Measurements from ENCODE around the gene FRMD4B.

The FRMD4B gene

DNA sequence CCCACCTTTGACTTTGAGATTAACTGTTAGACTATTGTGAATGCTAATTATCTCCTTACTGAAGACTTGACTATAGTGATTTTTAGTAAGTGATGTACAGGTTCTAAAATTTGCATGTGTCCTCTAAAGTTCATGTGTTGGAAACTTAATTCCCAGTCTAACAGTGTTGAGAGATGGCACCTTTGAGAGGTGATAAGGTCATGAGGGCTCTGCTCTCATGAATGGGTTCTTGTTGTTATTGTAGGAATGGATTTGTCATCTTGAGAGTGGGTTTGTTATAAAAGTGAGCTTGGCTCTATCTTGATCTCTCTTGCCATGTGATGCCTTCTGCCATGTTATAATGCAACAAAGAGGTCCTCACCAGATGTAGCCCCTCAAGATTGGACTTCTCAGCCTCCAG, 244.6 kb downstream of the FRMD4B start:
- no peak for TF ChIP-seq EZH2phosphoT487 (IDR thresholded peaks at IDR 0.05; ENCODE audit: borderline replicate concordance)
- TF ChIP-seq, protein P1, sequence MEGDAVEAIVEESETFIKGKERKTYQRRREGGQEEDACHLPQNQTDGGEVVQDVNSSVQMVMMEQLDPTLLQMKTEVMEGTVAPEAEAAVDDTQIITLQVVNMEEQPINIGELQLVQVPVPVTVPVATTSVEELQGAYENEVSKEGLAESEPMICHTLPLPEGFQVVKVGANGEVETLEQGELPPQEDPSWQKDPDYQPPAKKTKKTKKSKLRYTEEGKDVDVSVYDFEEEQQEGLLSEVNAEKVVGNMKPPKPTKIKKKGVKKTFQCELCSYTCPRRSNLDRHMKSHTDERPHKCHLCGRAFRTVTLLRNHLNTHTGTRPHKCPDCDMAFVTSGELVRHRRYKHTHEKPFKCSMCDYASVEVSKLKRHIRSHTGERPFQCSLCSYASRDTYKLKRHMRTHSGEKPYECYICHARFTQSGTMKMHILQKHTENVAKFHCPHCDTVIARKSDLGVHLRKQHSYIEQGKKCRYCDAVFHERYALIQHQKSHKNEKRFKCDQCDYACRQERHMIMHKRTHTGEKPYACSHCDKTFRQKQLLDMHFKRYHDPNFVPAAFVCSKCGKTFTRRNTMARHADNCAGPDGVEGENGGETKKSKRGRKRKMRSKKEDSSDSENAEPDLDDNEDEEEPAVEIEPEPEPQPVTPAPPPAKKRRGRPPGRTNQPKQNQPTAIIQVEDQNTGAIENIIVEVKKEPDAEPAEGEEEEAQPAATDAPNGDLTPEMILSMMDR (conservative IDR thresholded peaks at IDR 0.05; ENCODE audit: low read length), result no peak
- H3K4me3 ChIP-seq (ENCODE audit: low read length, poor library complexity, severe bottlenecking), result no peak overlapping the region
- no peaks in the 10 kb centered on the region for H3K36me3 ChIP-seq (ENCODE audit: insufficient read depth, low read length)
- no peaks in the 10 kb centered on the region for H4K20me1 ChIP-seq (ENCODE audit: insufficient read depth, low read length, poor library complexity, severe bottlenecking)
- H2AFZ ChIP-seq (ENCODE audit: low read length), result no peak overlapping the region
- H3K27me3 ChIP-seq (ENCODE audit: insufficient read depth, low read length, poor library complexity, severe bottlenecking), result no peaks in the 10 kb centered on the region
- no peaks in the 10 kb centered on the region for H3F3A ChIP-seq (ENCODE audit: low read depth)
- no peaks in the 10 kb centered on the region for H3K9me3 ChIP-seq (ENCODE audit: insufficient read depth, low read depth, low read length)
- H3K4me1 ChIP-seq (ENCODE audit: insufficient read depth, low read length, poor library complexity, severe bottlenecking), result no peaks in the 10 kb centered on the region
- no peak overlapping the region for H3K4me2 ChIP-seq (ENCODE audit: low read depth, low read length, poor library complexity, severe bottlenecking)
- no peaks in the 10 kb centered on the region for H3K79me2 ChIP-seq (ENCODE audit: insufficient read depth, low read length)
- H3K9ac ChIP-seq (ENCODE audit: low read depth, low read length, poor library complexity, severe bottlenecking), result no peak overlapping the region
- H3K9me2 ChIP-seq (replicated peaks; ENCODE audit: low read depth, low read length), result no peaks in the 10 kb centered on the region

DNA sequence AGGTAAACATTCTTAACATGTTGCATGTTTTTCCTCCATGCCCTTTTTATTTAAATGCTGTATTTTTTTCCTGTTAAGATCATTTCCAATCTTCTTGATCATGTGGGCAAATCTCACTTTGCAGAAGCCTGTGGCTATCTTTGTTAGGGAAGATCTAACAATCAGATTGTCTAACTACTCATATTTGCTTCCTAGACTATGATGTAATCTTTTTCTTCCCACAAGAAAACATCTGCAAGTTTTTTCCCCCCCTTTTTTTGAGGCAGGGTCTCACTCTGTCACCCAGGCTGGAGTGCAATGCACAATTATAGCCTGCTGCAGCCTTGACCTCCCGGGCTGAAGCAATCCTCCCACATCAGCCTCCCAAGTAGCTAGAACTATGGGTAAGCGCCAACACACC, 248.5 kb downstream of the FRMD4B start:
- no peaks in the 10 kb centered on the region for H3K36me3 ChIP-seq (ENCODE audit: insufficient read depth, low read length)
- H3F3A ChIP-seq (ENCODE audit: low read depth), result no peaks in the 10 kb centered on the region
- no peaks in the 10 kb centered on the region for H3K79me2 ChIP-seq (ENCODE audit: insufficient read depth, low read length)
- no peaks in the 10 kb centered on the region for H3K9me2 ChIP-seq (replicated peaks; ENCODE audit: low read depth, low read length)
- peaks cover 3% of the 10 kb centered on the region; the same call in 1 of the 2 replicates for H3K9me3 ChIP-seq (ENCODE audit: insufficient read depth, low read depth, low read length)
- H2AFZ ChIP-seq (ENCODE audit: low read length), result no peak overlapping the region
- no peaks in the 10 kb centered on the region for H4K20me1 ChIP-seq (ENCODE audit: insufficient read depth, low read length, poor library complexity, severe bottlenecking)
- H3K4me1 ChIP-seq (ENCODE audit: insufficient read depth, low read length, poor library complexity, severe bottlenecking), result no peaks in the 10 kb centered on the region
- no peak for TF ChIP-seq EZH2phosphoT487 (IDR thresholded peaks at IDR 0.05; ENCODE audit: borderline replicate concordance)
- TF ChIP-seq, protein P1 (conservative IDR thresholded peaks at IDR 0.05; ENCODE audit: low read length), result no peak
- H3K27me3 ChIP-seq (ENCODE audit: insufficient read depth, low read length, poor library complexity, severe bottlenecking), result no peaks in the 10 kb centered on the region
- H3K9ac ChIP-seq (ENCODE audit: low read depth, low read length, poor library complexity, severe bottlenecking), result no peak overlapping the region
- H3K4me3 ChIP-seq (ENCODE audit: low read length, poor library complexity, severe bottlenecking), result no peak overlapping the region
- H3K4me2 ChIP-seq (ENCODE audit: low read depth, low read length, poor library complexity, severe bottlenecking), result no peak overlapping the region

DNA sequence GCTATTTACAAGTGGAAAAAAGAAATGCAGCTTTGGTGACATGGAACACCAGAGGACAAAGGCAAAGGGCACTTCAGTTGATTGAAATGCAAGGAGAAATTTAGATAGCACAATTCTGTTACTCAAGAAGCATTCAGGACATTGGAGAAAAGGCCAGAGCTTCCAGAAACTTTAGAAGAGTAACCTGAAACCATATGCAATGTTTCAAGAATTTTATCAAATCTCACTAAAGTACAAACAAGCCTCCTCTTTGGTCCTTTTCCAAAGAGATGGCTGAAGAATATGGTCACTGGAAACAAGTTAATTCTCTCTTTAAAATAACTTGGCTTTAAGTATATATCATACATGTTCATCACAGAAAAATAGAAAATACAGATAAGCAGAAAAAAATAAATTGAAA, 248.9 kb downstream of the FRMD4B start:
- Histone ChIP-seq H3K4me1 (ENCODE audit: insufficient read depth, low read length, poor library complexity, severe bottlenecking) (no peaks in the 10 kb centered on the region), H3K9ac (ENCODE audit: low read depth, low read length, poor library complexity, severe bottlenecking) (no peak overlapping the region)
- no peak for TF ChIP-seq EZH2phosphoT487 (IDR thresholded peaks at IDR 0.05; ENCODE audit: borderline replicate concordance)
- TF ChIP-seq, protein P1 (conservative IDR thresholded peaks at IDR 0.05; ENCODE audit: low read length), result no peak

More for the DNA sequence above, 248.9 kb downstream of the FRMD4B start:
- H3K4me2 ChIP-seq (ENCODE audit: low read depth, low read length, poor library complexity, severe bottlenecking), result no peak overlapping the region
- peaks cover 3% of the 10 kb centered on the region; the same call in 1 of the 2 replicates for H3K9me3 ChIP-seq (ENCODE audit: insufficient read depth, low read depth, low read length)
- no peak overlapping the region for H3K4me3 ChIP-seq (ENCODE audit: low read length, poor library complexity, severe bottlenecking)
- no peak overlapping the region for H2AFZ ChIP-seq (ENCODE audit: low read length)
- no peaks in the 10 kb centered on the region for H4K20me1 ChIP-seq (ENCODE audit: insufficient read depth, low read length, poor library complexity, severe bottlenecking)
- no peaks in the 10 kb centered on the region for H3K27me3 ChIP-seq (ENCODE audit: insufficient read depth, low read length, poor library complexity, severe bottlenecking)
- no peaks in the 10 kb centered on the region for H3K79me2 ChIP-seq (ENCODE audit: insufficient read depth, low read length)
- H3K9me2 ChIP-seq (replicated peaks; ENCODE audit: low read depth, low read length), result no peaks in the 10 kb centered on the region
- H3F3A ChIP-seq (ENCODE audit: low read depth), result no peaks in the 10 kb centered on the region
- H3K36me3 ChIP-seq (ENCODE audit: insufficient read depth, low read length), result no peaks in the 10 kb centered on the region

All from Loucy (cell line).